Neural progenitor cell (in vitro differentiated cells): ENCODE measurements around the gene KLK3. TPM values are rescaled to one million over a fixed set of nuclear protein-coding genes. Genes with fewer than 3 reads are reported as not detected.

ENCODE experiments used
- DNase-seq: peaks from one replicate; pipeline ENCODE4 v3.0.0-alpha.2; 2016; ENCODE audit warnings: low spot score
- H2AFZ ChIP-seq: fragments of 200-600 bp; sonication (generic); replicated peaks from 2 replicates; pipeline ENCODE4 v1.6.1; 2016; ENCODE audit warnings: antibody characterized with exemption
- H3F3A ChIP-seq: fragments of 200-600 bp; sonication (generic); 2 replicates; pipeline ENCODE4 v1.6.1; 2016; ENCODE audit warnings: antibody characterized with exemption, low read depth
- H3K27ac ChIP-seq: fragments of 200-600 bp; sonication (generic); 2 replicates; pipeline ENCODE4 v1.5.1; 2016; ENCODE audit warnings: mild to moderate bottlenecking
- H3K27me3 ChIP-seq: fragments of 200-600 bp; sonication (generic); 2 replicates; pipeline ENCODE4 v1.6.1; 2016; ENCODE audit warnings: mild to moderate bottlenecking, moderate library complexity
- H3K36me3 ChIP-seq: fragments of 200-600 bp; sonication (generic); 2 replicates; pipeline ENCODE4 v1.5.1; 2016
- H3K4me1 ChIP-seq: fragments of 200-600 bp; sonication (generic); 2 replicates; pipeline ENCODE4 v1.6.1; 2016; ENCODE audit warnings: mixed run types
- H3K4me2 ChIP-seq: fragments of 200-600 bp; sonication (generic); 2 replicates; pipeline ENCODE4 v1.6.1; 2016
- H3K4me3 ChIP-seq: fragments of 200-600 bp; sonication (generic); 2 replicates; pipeline ENCODE4 v1.5.1; 2016
- H3K79me2 ChIP-seq: fragments of 200-600 bp; sonication (generic); 2 replicates; pipeline ENCODE4 v1.6.1; 2016; ENCODE audit warnings: low read depth
- H3K9ac ChIP-seq: fragments of 200-600 bp; sonication (generic); 2 replicates; pipeline ENCODE4 v1.6.1; 2016
- H3K9me3 ChIP-seq: fragments of 200-600 bp; sonication (generic); 2 replicates; pipeline ENCODE4 v1.5.1; 2016; ENCODE audit warnings: low read depth
- H4K20me1 ChIP-seq: fragments of 200-600 bp; sonication (generic); 2 replicates; pipeline ENCODE4 v1.6.1; 2016; ENCODE audit warnings: low read depth
- H3K27ac Mint-ChIP-seq: 3 replicates; pipeline ENCODE4 v1.8.0; 2021; ENCODE audit warnings: mixed read lengths
- H3K27me3 Mint-ChIP-seq: 2 replicates; pipeline ENCODE4 v1.8.0; 2022; ENCODE audit warnings: low read depth, mild to moderate bottlenecking, inconsistent platforms, moderate library complexity, mixed read lengths; ENCODE audit not compliant: insufficient read depth
- H3K36me3 Mint-ChIP-seq: 3 replicates; pipeline ENCODE4 v1.8.0; 2021; ENCODE audit warnings: mixed read lengths
- H3K4me1 Mint-ChIP-seq: 3 replicates; pipeline ENCODE4 v1.8.0; 2021; ENCODE audit warnings: mixed read lengths
- H3K4me3 Mint-ChIP-seq: 3 replicates; pipeline ENCODE4 v1.8.0; 2021; ENCODE audit warnings: mild to moderate bottlenecking, moderate library complexity, mixed read lengths
- H3K9me3 Mint-ChIP-seq: 3 replicates; pipeline ENCODE4 v1.8.0; 2020; ENCODE audit warnings: mixed read lengths
- CTCF ChIP-seq: fragments of 200-600 bp; sonication (generic); IDR thresholded peaks from 2 replicates; pipeline ENCODE4 v1.5.1; 2017; ENCODE audit warnings: antibody characterized with exemption, mild to moderate bottlenecking
- EZH2 ChIP-seq: fragments of 200-600 bp; sonication (generic); IDR thresholded peaks from 2 replicates; pipeline ENCODE4 v1.6.1; 2017; ENCODE audit warnings: antibody characterized with exemption, mild to moderate bottlenecking, moderate library complexity
- EZH2phosphoT487 ChIP-seq: fragments of 200-600 bp; sonication (generic); IDR thresholded peaks from 2 replicates; pipeline ENCODE4 v1.6.1; 2017; ENCODE audit warnings: antibody characterized with exemption
- total RNA-seq: library from RNA; depleted of rRNA; stranded (reverse); fragments of >200 nt; gene quantifications from 2 replicates; pipeline ENCODE4 v1.2.3, GENCODE V29; 2015; ENCODE audit warnings: low replicate concordance

Gene KLK3
- total RNA-seq, 1 donor from 2014 or later = not detected

GRCh38 chr19:50898018-50898417 lies 43.3 kb downstream of the KLK3 start:
- H3K27ac Mint-ChIP-seq = no peak overlapping the region
- no peaks in the 10 kb centered on the region for H3F3A ChIP-seq
- H3K27me3 ChIP-seq = peaks cover 17% of the 10 kb centered on the region
- H3K79me2 ChIP-seq = no peaks in the 10 kb centered on the region
- H3K4me2 ChIP-seq = no peak overlapping the region
- H3K9ac ChIP-seq = no peak overlapping the region
- TF ChIP-seq EZH2phosphoT487 (no peak), EZH2 (no peak), CTCF (no peak)
- no peak overlapping the region for H2AFZ ChIP-seq
- no peaks in the 10 kb centered on the region for H3K4me1 ChIP-seq
- H3K4me1 Mint-ChIP-seq = peaks cover 3% of the 10 kb centered on the region
- H3K4me3 ChIP-seq = no peak overlapping the region
- no peaks in the 10 kb centered on the region for H3K36me3 ChIP-seq
- no peaks in the 10 kb centered on the region for H3K36me3 Mint-ChIP-seq
- H3K27ac ChIP-seq = no peak overlapping the region
- H3K27me3 Mint-ChIP-seq = peaks cover 20% of the 10 kb centered on the region
- no peaks in the 10 kb centered on the region for H4K20me1 ChIP-seq
- H3K9me3 ChIP-seq = no peaks in the 10 kb centered on the region
- DNase-seq = no peak
- no peak overlapping the region for H3K4me3 Mint-ChIP-seq
- peaks cover 7% of the 10 kb centered on the region for H3K9me3 Mint-ChIP-seq

- no peak overlapping the region for H2AFZ ChIP-seq
- no peaks in the 10 kb centered on the region for H3F3A ChIP-seq
- Mint-ChIP-seq H3K36me3 (no peaks in the 10 kb centered on the region), H3K4me1 (peaks cover 3% of the 10 kb centered on the region), H3K9me3 (no peaks in the 10 kb centered on the region), H3K27me3 (peaks cover 12% of the 10 kb centered on the region), H3K27ac (no peak overlapping the region), H3K4me3 (no peak overlapping the region)
- H3K9ac ChIP-seq = no peak overlapping the region
- H3K4me3 ChIP-seq = no peak overlapping the region
- no peak for DNase-seq
- no peaks in the 10 kb centered on the region for H3K36me3 ChIP-seq
- no peaks in the 10 kb centered on the region for H3K79me2 ChIP-seq
- no peaks in the 10 kb centered on the region for H3K9me3 ChIP-seq
- H3K4me2 ChIP-seq = no peak overlapping the region
- H3K4me1 ChIP-seq = no peaks in the 10 kb centered on the region
- H4K20me1 ChIP-seq = no peaks in the 10 kb centered on the region
- TF ChIP-seq EZH2phosphoT487 (no peak), EZH2 (no peak), CTCF (no peak)
- peaks cover 17% of the 10 kb centered on the region for H3K27me3 ChIP-seq
- H3K27ac ChIP-seq = no peak overlapping the region
Measured at GRCh38 chr19:50899569-50899968, 44.9 kb downstream of the KLK3 start.

GRCh38 chr19:50902640-50903039 lies 47.9 kb downstream of the KLK3 start:
- no peaks in the 10 kb centered on the region for H3K9me3 ChIP-seq
- H3K79me2 ChIP-seq = no peaks in the 10 kb centered on the region
- H3K4me1 ChIP-seq = no peaks in the 10 kb centered on the region
- Mint-ChIP-seq H3K36me3 (no peaks in the 10 kb centered on the region), H3K9me3 (no peaks in the 10 kb centered on the region), H3K27me3 (peaks cover 5% of the 10 kb centered on the region), H3K27ac (no peak overlapping the region), H3K4me1 (peaks cover 3% of the 10 kb centered on the region), H3K4me3 (no peak overlapping the region)
- H3K9ac ChIP-seq = no peak overlapping the region
- DNase-seq = no peak
- no peak overlapping the region for H2AFZ ChIP-seq
- H3K4me3 ChIP-seq = no peak overlapping the region
- H3F3A ChIP-seq = no peaks in the 10 kb centered on the region
- no peak overlapping the region for H3K27ac ChIP-seq
- TF ChIP-seq EZH2phosphoT487 (no peak), CTCF (no peak), EZH2 (no peak)
- H3K4me2 ChIP-seq = no peak overlapping the region
- H3K36me3 ChIP-seq = no peaks in the 10 kb centered on the region
- peaks cover 30% of the 10 kb centered on the region for H3K27me3 ChIP-seq
- H4K20me1 ChIP-seq = no peaks in the 10 kb centered on the region
